NCI-H2107 treated with DMSO at 0.1 percent for 48 hours (cell line): ENCODE data around the gene JAK2.
"Not testable (repeated sequence)": the region's sequence is repeated elsewhere in the genome, so short reads cannot be mapped to it uniquely, and the experiment has no call there.

ENCODE experiments used
- DNase-seq: peaks from one replicate; lab custom pipeline; 2025; ENCODE audit not compliant: unreplicated experiment; lab: John Stamatoyannopoulos, UW

The JAK2 gene

DNA sequence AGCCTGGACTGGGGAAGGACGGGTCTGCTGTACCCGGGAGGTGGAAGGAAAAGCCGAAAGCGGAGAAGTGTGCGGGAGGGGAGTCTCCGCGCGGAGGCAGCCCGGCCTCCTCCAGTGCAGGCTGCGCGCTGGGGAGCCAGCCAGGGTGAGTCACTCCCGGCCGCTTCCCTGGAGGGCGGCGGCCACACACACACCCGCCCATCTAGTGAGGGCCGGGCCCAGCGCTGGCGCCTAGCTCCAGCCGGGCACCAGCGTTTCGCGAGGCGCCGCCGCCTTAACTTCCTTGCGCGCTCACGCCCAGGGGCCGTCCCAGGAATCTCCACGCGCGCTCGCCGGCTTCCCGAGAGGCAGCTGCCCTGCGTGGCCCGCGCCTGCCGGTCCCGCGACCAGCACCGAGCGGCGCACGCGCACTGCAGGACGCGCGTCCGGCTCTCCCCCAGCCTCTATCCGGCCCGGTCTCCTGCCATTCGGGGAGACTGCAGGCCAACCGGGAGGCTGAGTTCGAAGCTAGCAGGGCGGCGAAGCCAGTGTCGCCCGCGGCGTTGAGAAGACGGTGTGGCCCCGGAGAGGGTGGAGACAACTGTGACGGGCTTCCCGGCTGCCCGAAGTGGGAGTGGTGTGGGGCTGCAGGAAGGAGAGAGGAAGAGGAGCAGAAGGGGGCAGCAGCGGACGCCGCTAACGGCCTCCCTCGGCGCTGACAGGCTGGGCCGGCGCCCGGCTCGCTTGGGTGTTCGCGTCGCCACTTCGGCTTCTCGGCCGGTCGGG is at the start of gene JAK2:
JAK2 (plus strand) TSS at position 652 of the 765 bp plus-strand sequence. CDS start 36,716 bp downstream, outside the sequence.
- peak; percentile 56 for DNase-seq

DNA sequence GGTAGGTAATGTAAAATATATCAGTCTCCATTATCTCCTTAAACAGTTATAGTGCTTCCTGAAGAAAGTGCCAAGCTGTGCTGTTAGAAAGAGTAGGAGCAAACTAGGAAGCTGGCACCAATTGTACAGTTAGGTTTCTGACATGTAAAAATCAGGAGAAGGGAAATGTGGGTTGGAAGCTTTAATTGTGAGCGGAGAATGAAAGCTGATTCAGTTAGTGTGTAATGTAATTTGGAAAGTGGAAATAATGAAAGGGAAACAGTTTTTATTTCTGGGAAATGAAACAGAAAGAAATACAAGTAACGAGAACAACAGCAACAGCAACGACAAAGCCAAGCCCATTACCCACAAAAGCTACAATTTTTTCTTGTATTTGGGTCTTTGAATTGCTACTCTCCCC is 48.8 kb upstream of the JAK2 start:
- DNase-seq, result no peak

DNA sequence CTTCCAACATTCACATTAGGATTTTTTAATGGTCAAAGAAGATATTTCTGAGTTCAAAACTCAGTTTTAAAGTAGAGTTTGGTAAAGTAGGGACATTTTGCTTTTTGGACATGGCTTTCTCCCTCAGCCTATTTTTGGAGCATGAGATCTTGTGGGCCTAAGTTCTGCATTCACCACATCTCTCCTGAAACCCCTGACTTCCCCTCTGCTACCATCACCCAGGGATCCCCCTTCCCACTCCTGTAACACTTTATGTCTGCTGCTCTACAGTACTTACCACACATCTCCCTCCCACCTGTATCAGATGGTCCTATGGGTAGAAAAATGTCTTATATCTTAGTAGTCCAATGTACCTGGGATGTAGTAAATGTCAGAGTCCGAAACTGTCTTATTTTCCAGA is 48.2 kb upstream of the JAK2 start:
- DNase-seq, result no peak

- no peak for DNase-seq
These were observed 47.6 kb upstream of the JAK2 start for GRCh38 chr9:4937446-4937845.

- DNase-seq, result no peak
These were observed 46.6 kb upstream of the JAK2 start for GRCh38 chr9:4938496-4938895.

- DNase-seq, result no peak
These were observed 45.9 kb upstream of the JAK2 start for GRCh38 chr9:4939118-4939561.

DNA sequence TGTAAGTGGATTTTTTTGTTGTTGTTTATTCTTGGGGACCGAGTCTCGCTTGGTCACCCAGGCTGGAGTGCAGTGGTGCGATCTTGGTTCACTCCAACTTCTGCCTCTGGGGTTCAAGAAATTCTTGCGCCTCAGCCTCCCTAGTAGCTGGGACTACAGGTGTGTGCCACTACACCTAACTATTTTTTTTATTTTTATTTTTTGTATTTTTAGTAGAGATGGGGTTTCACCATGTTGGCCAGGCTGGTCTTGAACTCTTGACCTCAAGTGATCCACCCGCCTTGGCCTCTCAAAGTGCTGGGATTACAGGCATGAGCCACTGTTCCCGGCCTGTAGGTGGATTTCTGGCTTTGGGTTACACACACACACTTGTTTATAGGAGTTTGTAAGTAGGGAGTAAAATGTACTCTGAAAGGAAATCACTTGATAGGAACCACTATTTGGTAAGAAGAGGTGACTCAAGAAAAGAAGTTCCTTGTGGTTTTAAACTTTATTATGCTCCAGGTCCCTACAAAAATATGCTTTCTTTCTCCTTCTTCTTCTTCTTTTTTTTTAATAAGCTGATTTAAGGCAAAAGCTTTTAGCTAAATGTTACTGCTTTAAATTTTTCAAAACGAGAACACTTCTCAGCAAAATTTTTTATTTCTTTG is 42.9 kb upstream of the JAK2 start:
- not testable (repeated sequence) for DNase-seq

- no peak for DNase-seq
These were observed 41.7 kb upstream of the JAK2 start for GRCh38 chr9:4943346-4943745.

- not testable (repeated sequence) for DNase-seq
These were observed 40.5 kb upstream of the JAK2 start for GRCh38 chr9:4944431-4945211.

DNA sequence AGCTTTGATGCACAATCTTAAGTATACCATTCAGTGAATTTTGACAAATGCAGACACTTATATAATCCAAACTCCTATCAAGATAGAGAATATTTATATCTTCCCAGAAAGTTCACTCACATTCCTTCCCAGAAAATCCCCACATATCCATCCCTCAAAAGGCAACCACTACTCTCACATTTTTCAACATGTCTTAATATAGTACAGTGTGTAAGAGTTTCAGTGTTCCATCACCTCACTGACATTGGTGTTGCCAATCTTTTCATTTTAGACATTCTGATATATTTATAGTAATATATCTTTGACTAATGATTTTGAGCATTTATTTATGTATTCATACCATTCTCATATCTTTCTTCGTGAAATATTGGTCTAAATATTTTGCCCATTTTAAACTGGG is 38.1 kb upstream of the JAK2 start:
- no peak for DNase-seq

DNA sequence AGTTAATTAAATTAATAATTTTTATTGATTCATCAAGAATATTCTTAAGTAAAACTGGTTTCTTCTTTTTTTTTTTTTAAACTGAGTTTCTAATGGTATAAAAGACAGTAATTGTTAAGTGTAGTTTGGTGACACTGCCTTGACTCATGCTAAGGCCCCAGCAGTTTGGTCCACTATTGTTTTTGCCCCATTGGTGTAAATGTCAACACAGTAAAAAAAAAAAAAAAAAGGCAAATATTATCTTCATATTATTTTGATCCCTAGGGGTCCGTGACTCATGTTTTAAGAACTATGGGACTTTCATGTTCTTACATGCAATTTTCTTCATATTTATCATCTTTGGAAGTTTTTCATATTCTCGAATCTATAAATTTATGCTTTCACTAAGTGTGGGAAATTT is 29.2 kb upstream of the JAK2 start:
- no peak for DNase-seq

DNA sequence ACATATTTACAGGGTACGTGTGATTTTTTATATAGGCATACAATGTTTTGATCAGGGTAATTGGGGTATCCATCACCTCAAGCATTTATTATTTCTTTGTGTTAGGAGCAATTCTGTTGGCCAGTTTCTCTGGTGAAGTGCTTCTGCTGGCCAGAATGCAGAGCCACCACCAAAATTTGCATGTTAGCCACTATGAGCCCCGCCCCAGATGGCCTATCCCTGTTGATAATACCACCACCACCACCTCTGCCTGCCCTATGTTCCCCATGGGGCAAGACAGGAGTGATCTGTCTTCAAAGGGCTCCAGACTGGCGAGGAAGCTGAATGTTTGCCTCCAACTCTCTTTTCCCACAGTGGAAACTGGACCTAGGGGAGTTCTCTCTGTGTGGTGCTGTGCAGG is 26.0 kb upstream of the JAK2 start:
- no peak for DNase-seq

DNA sequence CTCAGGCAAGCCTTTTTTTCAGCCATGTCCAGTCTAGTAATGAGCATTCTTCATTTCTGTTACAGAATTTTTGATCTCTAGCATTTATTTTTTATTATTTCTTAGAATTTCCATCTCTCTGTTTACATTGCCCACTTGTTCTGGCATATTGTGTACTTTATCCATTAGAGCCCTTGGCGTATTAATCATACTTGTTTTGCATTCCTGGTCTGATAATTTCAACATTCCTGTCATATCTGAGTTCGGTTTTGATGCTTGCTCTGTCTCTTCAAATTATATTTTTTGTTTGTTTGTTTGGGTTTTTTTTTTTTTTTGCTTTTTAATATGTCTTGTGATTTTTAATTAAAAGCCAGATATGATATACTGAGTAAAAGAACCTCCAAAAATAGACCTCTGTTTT is 23.0 kb upstream of the JAK2 start:
- no peak for DNase-seq

GRCh38 chr9:4964540-4964939 is 20.5 kb upstream of the JAK2 start:
- no peak for DNase-seq

GRCh38 chr9:4965174-4965821 is 19.8 kb upstream of the JAK2 start:
- no peak for DNase-seq

- no peak for DNase-seq
These were observed 17.5 kb upstream of the JAK2 start for GRCh38 chr9:4967523-4967922.

DNA sequence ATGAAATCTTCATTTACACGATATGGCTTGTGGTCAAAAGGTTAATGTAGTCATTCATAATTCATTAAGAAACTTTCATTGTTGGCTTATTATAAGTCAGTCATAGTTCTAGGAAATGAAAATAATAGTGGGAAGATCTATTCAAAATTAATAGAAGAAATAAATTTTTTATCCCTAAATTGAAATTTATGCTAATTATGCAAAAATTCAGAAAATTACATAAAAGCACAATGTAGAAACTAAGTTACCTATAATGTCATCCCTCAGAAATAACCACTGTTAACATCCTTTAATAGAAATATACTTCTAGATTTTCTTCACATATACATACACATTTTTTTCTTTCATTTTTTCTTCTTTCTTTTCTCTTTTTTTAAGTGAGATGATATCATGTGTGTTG is 15.9 kb upstream of the JAK2 start:
- no peak for DNase-seq

DNA sequence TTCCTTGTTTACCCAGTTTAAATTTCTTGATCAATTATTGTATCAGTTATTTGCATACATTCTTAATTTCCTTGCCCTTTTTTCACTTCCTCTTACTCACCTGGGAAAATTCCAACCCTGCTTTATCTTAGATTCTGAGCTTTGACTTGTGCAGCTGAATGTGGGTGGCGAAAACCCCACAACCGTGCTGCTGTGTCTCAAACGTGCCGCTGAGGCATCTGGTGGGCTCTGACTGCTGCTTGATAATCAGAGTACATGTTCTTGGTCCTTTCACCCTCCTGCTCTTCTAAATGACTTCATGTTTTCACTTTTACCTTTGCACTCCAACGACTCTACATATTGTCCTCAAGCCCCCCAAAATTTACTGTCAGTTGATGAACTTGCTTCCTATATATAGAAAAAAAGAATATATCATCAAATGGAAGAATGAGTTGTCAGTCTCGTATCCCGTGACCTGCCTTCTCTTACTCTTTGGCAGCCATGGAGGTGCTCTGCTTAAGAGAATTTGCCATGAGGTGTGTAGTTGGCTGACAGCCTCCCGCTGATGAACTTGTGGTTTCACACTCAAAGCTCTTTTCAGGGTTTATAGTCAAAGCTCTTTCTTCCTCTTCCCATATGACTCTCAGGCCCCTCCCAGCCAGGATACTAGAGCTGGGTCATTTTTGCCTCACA is 14.0 kb upstream of the JAK2 start:
- no peak for DNase-seq

DNA sequence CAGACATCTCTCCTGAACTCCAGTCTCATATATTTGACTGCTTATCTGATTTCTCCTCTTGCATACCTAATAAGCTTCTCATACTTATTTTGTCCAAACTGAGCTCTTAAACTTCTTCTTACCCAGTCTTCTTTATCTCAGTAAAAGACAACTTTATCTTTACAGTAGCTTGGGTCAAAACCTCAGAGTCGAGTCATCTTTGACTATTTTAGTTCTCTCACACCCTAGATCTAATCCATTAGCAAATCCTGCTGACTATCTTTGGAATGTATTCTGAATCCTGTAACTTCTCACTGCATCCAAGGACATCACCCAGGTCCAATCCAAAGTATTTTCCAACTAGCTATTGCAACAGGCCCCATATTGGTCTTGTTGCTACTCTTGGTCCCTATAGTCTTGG is 11.8 kb upstream of the JAK2 start:
- no peak for DNase-seq

DNA sequence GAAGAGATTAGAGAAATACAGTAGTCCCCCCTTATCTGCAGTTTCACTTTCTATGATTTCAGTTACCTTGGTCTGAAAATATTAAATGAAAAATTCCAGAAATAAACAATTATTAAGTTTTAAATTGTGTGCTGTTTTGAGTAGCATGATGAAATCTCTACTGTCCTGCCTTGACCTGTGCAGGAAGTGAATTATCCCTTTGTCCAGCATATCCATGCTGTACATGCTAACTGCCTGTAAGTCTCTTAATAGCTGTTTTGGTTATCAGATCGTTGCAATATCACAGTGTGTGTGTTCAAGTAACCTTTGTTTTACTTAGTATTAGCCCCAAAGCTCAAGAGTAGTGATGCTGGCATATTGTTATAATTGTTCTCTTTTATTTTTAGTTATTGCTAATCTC is 11.2 kb upstream of the JAK2 start:
- no peak for DNase-seq

DNA sequence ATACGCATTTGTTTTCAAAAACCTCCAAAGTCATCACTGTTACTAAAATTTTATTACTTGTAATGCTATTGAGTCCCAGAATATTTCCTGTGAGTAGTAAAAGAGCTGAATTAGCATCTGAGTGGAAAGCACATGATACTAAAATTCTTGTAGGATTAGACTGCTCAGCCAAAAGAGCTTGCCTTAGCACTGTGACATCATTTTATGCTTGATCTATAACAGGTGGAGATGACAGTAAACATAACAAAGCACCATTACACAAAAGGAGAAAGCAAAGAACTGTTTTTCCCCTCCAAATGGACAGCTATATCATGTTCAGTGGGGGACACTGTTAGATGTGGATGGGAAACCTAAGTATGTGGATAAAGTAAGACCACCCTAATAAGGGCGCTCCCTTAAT is 5.8 kb upstream of the JAK2 start:
- DNase-seq, result no peak
